ENCODE measurements around the gene TRIM47. TPM values are rescaled to one million over a fixed set of nuclear protein-coding genes. Genes with fewer than 3 reads are reported as not detected.

TRIM47 gene
- total RNA-seq, 1 experiment from 2014 or later, result 86.7 TPM

DNA sequence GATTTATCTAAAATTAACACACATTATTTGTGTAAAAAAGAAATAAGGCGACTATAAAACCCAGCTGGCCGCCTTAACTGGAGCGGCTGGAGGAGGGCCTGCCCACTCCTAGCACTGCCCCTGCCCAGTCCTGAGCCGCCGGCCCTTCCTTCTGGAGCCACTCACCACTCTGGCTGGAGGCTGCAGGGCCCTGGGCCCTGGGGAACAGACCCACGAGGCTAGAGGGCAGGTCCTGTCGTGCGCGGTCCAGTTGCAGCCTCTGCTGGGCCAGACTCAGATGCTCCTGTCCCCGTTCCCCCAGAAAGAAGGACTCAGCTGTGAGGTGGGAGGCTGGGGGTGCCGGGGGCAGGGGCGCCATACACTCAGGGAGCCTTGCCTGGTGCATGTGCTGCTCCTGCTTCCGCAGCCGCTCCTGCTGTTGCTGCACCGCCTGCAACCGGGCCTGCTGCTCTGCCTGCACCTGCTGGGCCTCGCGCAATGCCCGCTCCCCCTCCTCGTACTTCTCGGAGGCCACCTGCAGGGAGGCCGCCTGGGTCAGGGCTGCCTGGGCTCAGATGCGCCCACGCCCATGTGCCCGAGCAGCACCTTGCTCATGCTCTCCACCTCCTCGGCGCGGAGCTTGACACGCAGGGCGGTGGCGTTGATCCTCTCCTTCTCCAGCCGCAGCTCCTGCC is 35.3 kb upstream of the TRIM47 start:
- POLR2A ChIA-PET, result no interaction called here
- Histone ChIP-seq H3K27me3 (ENCODE audit: insufficient read depth, low read length) (no peaks in the 10 kb centered on the region), H3K27ac (ENCODE audit: low read depth, low read length) (no peak overlapping the region), H3K4me3 (replicated peaks in 1 of 2; ENCODE audit: low read depth in 1 of 2, low read length in 2 of 2) (no peak overlapping the region), H3K9ac (ENCODE audit: low read length) (no peak overlapping the region), H3K79me2 (ENCODE audit: insufficient read depth, low read length) (no peaks in the 10 kb centered on the region), H3K4me2 (ENCODE audit: low read length) (no peak overlapping the region), H4K20me1 (ENCODE audit: insufficient read depth) (no peaks in the 10 kb centered on the region), H2AFZ (ENCODE audit: low read depth, low read length, poor library complexity, severe bottlenecking) (no peak overlapping the region), H3K9me2 (ENCODE audit: insufficient read depth) (no peaks in the 10 kb centered on the region), H3K36me3 (ENCODE audit: control insufficient read depth in 1 of 2, insufficient read depth in 2 of 2, low read length in 2 of 2) (no peaks in the 10 kb centered on the region), H3K9me3 (ENCODE audit: control insufficient read depth in 1 of 2, insufficient read depth in 1 of 2, low read depth in 1 of 2, low read length in 2 of 2) (no peaks in the 10 kb centered on the region), H3K4me1 (ENCODE audit: control insufficient read depth in 1 of 2, insufficient read depth in 2 of 2, low read length in 2 of 2) (peaks cover 0 to 9% of the 10 kb centered on the region in 2 experiments; a peak in 2 of 4 replicates)
- CTCF ChIA-PET, result no interaction called here
- DNase-seq (ENCODE audit: low read depth, low spot score) (no peak), ATAC-seq (no peak)
- no peak for TF ChIP-seq SIN3A (IDR thresholded peaks at IDR 0.05; ENCODE audit: low read depth)
- TF ChIP-seq ZNF274 (IDR thresholded peaks at IDR 0.05; ENCODE audit: low read depth, low read length), result no peak
- no peak for TF ChIP-seq CEBPB (IDR thresholded peaks at IDR 0.05; ENCODE audit: low read depth)
- RAD21 ChIA-PET (ENCODE audit: low non-redundant PET in 1 of 2, low total read pairs in 2 of 2, uncharacterized antibody in 2 of 2, unreplicated experiment in 2 of 2), result no interaction called here
- intact Hi-C loops (cut with micrococcal nuclease), result no loop called here
- no TSS peak for BruUV-seq (replicated peaks)

DNA sequence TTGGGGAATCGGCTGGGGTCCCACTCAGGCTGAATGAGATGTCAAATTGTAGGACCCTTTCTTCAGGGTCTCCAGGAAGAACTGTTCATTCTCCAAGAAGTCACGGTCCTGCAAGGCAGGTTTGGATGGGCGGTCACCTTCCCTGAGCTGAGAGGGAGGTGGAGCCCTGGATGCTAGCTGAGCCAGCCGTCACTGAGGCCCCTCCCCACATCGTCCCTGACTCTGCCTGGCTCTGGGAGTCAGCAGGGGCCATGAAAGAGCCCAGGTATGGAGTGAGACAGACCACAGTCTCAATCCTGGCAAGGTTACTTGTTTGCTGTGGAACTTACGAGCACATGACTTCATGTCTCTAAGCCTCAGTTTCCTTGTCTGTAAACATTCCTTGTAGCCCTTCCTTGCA is 32.3 kb upstream of the TRIM47 start:
- no peak overlapping the region for H3K4me2 ChIP-seq (ENCODE audit: low read length)
- no peaks in the 10 kb centered on the region for H4K20me1 ChIP-seq (ENCODE audit: insufficient read depth)

More for the DNA sequence above, 32.3 kb upstream of the TRIM47 start:
- DNase-seq (ENCODE audit: low read depth, low spot score) (no peak), ATAC-seq (no peak)
- BruUV-seq (replicated peaks), result no TSS peak
- H3K27ac ChIP-seq (ENCODE audit: low read depth, low read length), result no peak overlapping the region
- H3K27me3 ChIP-seq (ENCODE audit: insufficient read depth, low read length), result no peaks in the 10 kb centered on the region
- H3K4me1 ChIP-seq (ENCODE audit: control insufficient read depth in 1 of 2, insufficient read depth in 2 of 2, low read length in 2 of 2), result peaks cover 13 to 26% of the 10 kb centered on the region in 2 experiments
- no peaks in the 10 kb centered on the region for H3K9me2 ChIP-seq (ENCODE audit: insufficient read depth)
- no peak overlapping the region for H3K4me3 ChIP-seq (replicated peaks in 1 of 2; ENCODE audit: low read depth in 1 of 2, low read length in 2 of 2)
- H2AFZ ChIP-seq (ENCODE audit: low read depth, low read length, poor library complexity, severe bottlenecking), result no peak overlapping the region
- H3K36me3 ChIP-seq (ENCODE audit: control insufficient read depth in 1 of 2, insufficient read depth in 2 of 2, low read length in 2 of 2), result no peaks in the 10 kb centered on the region
- H3K9me3 ChIP-seq (ENCODE audit: control insufficient read depth in 1 of 2, insufficient read depth in 1 of 2, low read depth in 1 of 2, low read length in 2 of 2), result no peaks in the 10 kb centered on the region
- no peaks in the 10 kb centered on the region for H3K79me2 ChIP-seq (ENCODE audit: insufficient read depth, low read length)
- TF ChIP-seq EZH2 (IDR thresholded peaks at IDR 0.05), result no peak
- no peak for TF ChIP-seq CEBPB (IDR thresholded peaks at IDR 0.05; ENCODE audit: low read depth)
- no peak for TF ChIP-seq SRF (IDR thresholded peaks at IDR 0.05; ENCODE audit: low read depth)
- TF ChIP-seq POLR2A (IDR thresholded peaks at IDR 0.05; ENCODE audit: borderline replicate concordance, extremely low read depth, insufficient read depth, insufficient read length), result no peak
- TF ChIP-seq, protein P1, sequence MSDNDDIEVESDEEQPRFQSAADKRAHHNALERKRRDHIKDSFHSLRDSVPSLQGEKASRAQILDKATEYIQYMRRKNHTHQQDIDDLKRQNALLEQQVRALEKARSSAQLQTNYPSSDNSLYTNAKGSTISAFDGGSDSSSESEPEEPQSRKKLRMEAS (IDR thresholded peaks at IDR 0.05), result no peak
- no peak for TF ChIP-seq ZFX (IDR thresholded peaks at IDR 0.05)
- POLR2A ChIA-PET, result interaction anchor here (1.6 kb wide), 1 partner anchor 68 kb away, joined by 3 read pairs; the partner anchor contains the start of genes ACOX1 and TEN1
- CTCF ChIA-PET, result no interaction called here
- RAD21 ChIA-PET (ENCODE audit: low non-redundant PET in 1 of 2, low total read pairs in 2 of 2, uncharacterized antibody in 2 of 2, unreplicated experiment in 2 of 2), result no interaction called here
- H3K9ac ChIP-seq (ENCODE audit: low read length), result no peak overlapping the region
- intact Hi-C loops (cut with micrococcal nuclease), result no loop called here

Data from HCT116 (cell line).